HG03457 (cell line): Measurements from ENCODE around the gene USB1.

Experiments used
- ATAC-seq: cut with Tn5 transposase; IDR thresholded peaks from one replicate; pipeline ENCODE4 v1.9.1; 2021; ENCODE audit warnings: moderate number of reproducible peaks; ENCODE audit not compliant: unreplicated experiment

USB1 gene

GRCh38 chr16:58045096-58045495 lies 43.9 kb downstream of the USB1 start:
- no peak for ATAC-seq

- ATAC-seq, result no peak
Measured at GRCh38 chr16:58046054-58046881, 45.1 kb downstream of the USB1 start.

- no peak for ATAC-seq
Measured at GRCh38 chr16:58046936-58047335, 45.7 kb downstream of the USB1 start.

GRCh38 chr16:58047557-58048348 lies 46.5 kb downstream of the USB1 start:
- ATAC-seq, result no peak

GRCh38 chr16:58048494-58049231 lies 47.5 kb downstream of the USB1 start:
- no peak for ATAC-seq

- no peak for ATAC-seq
Measured at GRCh38 chr16:58049232-58050185, 48.3 kb downstream of the USB1 start.

GRCh38 chr16:58051296-58051695 lies 50.1 kb downstream of the USB1 start:
- no peak for ATAC-seq

GRCh38 chr16:58051821-58052603 lies 50.8 kb downstream of the USB1 start:
- no peak for ATAC-seq

GRCh38 chr16:58053682-58054005 lies 52.4 kb downstream of the USB1 start:
- ATAC-seq, result no peak

GRCh38 chr16:58054289-58054688 lies 53.1 kb downstream of the USB1 start:
- no peak for ATAC-seq

GRCh38 chr16:58056580-58056979 lies 55.4 kb downstream of the USB1 start:
- ATAC-seq, result no peak

- no peak for ATAC-seq
Measured at GRCh38 chr16:58057121-58057520, 55.9 kb downstream of the USB1 start.

GRCh38 chr16:58057784-58058183 lies 56.6 kb downstream of the USB1 start:
- ATAC-seq, result no peak

- ATAC-seq, result no peak
Measured at GRCh38 chr16:58062821-58063220, 61.6 kb downstream of the USB1 start.

GRCh38 chr16:58063377-58064076 lies 62.3 kb downstream of the USB1 start:
- no peak for ATAC-seq

- ATAC-seq, result no peak
Measured at GRCh38 chr16:58070585-58070984, 69.4 kb downstream of the USB1 start.
